ENCODE measurements around the gene FSD1.

FSD1 gene

GRCh38 chr19:4304538-4305256 lies at the start of gene FSD1:
FSD1 (plus strand) TSS chr19:4304598; CDS start chr19:4304747, 149 bp downstream.
- peak; percentile 99 for DNase-seq (ENCODE audit: low spot score)
- no peak for TF ChIP-seq CTCF (IDR thresholded peaks at IDR 0.05; ENCODE audit: extremely low read depth, insufficient read depth, missing control alignments)
- in situ Hi-C loops (cut with MboI; ENCODE audit: low pct_unique_long_range_greater_than_20kb, low sequenced_read_pairs, unreplicated experiment) = no loop called here

- DNase-seq (ENCODE audit: low spot score) = no peak
- peak; percentile 32 for TF ChIP-seq CTCF (IDR thresholded peaks at IDR 0.05; ENCODE audit: extremely low read depth, insufficient read depth, missing control alignments)
- in situ Hi-C loops (cut with MboI; ENCODE audit: low pct_unique_long_range_greater_than_20kb, low sequenced_read_pairs, unreplicated experiment) = no loop called here
Observed at GRCh38 chr19:4256563-4256962, 47.8 kb upstream of the FSD1 start.

DNA sequence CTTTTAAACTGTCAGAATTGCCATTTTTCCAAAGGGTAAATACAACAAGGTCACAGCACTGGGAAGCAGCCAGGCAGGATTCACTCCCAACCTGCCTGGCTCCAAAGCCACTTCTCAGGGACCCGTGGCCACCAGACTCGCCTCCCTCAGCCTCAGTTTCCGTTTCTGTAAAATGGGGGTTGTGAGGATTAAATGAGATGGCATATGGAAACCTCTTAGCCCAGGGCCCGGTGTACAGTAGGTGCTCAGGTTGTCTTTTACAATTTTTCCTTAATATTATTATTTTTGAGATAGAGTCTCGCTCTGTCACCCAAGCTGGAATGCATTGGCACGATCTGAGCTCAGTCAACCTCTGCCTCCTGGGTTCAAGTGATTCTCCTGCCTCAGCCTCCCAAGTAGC lies 47.4 kb upstream of the FSD1 start:
- no peak for TF ChIP-seq CTCF (IDR thresholded peaks at IDR 0.05; ENCODE audit: extremely low read depth, insufficient read depth, missing control alignments)
- DNase-seq (ENCODE audit: low spot score) = no peak
- in situ Hi-C loops (cut with MboI; ENCODE audit: low pct_unique_long_range_greater_than_20kb, low sequenced_read_pairs, unreplicated experiment) = no loop called here

DNA sequence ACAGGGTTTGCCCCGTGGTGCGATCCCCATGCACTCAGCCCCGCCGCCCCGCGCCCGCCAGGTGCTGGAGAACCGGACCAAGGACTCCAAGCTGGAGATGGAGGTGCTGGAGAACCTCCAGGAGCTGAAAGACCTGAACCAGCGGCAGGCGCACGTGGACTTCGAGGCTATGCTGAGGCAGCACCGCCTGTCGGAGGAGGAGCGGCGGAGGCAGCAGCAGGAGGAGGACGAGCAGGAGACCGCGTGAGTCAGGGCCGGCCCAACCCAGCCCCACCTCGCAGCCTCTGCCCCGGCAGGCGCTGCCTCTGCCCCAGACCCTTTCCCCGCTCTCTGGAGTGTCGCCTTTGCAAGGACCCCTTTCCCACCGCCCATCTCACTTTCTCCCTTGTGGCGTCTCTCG lies 46.2 kb upstream of the FSD1 start:
- TF ChIP-seq CTCF (IDR thresholded peaks at IDR 0.05; ENCODE audit: extremely low read depth, insufficient read depth, missing control alignments) = no peak
- no peak for DNase-seq (ENCODE audit: low spot score)
- in situ Hi-C loops (cut with MboI; ENCODE audit: low pct_unique_long_range_greater_than_20kb, low sequenced_read_pairs, unreplicated experiment) = no loop called here

DNA sequence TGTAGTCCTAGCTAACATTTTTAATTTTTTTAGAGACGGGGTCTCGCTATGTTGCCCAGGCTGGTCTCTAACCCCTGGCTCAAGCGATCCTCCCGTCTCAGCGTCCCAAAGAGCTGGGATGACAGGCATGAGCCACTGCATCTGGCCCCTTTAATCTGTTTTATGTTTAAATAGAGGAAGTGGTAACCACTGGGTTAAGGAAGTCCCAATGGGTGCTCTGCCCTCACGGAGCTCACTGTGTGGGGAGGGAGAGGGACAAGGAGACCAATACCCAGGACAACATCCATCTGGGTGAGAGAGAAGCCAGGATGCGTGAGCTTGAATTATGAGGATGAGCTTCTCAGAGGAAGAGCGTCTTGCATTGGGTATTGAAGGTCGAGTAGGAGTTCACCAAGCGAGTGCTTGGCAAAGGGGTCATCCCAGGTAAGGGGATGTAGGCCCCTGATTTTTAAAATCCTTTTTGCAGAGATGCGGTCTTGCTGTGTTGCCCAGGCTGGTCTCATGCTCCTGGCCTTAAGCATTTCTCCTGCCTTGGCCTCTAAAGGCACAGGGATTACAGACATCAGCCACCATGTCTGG lies 43.7 kb upstream of the FSD1 start:
- DNase-seq (ENCODE audit: low spot score) = no peak
- TF ChIP-seq CTCF (IDR thresholded peaks at IDR 0.05; ENCODE audit: extremely low read depth, insufficient read depth, missing control alignments) = no peak
- in situ Hi-C loops (cut with MboI; ENCODE audit: low pct_unique_long_range_greater_than_20kb, low sequenced_read_pairs, unreplicated experiment) = no loop called here

DNA sequence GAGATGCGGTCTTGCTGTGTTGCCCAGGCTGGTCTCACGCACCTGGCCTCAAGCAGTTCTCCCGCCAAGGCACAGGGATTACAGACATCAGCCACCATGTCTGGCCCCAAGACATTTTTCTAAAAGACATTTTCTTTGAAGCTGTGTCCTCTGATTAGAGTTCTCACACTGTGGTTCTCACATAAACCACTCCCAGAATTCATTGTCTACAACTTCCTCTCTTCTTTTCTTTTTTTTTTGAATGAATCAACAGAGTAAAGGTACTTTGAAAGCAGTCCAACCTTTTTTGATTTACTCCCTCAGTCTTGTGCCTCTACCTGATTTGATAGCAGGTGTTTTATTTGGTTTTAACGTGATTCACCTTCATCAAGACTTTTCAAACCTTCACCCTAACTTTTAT lies 39.6 kb upstream of the FSD1 start:
- no peak for TF ChIP-seq CTCF (IDR thresholded peaks at IDR 0.05; ENCODE audit: extremely low read depth, insufficient read depth, missing control alignments)
- DNase-seq (ENCODE audit: low spot score) = no peak
- in situ Hi-C loops (cut with MboI; ENCODE audit: low pct_unique_long_range_greater_than_20kb, low sequenced_read_pairs, unreplicated experiment) = no loop called here
